H1 (cell line): ENCODE measurements around the gene TMEM156.

Experiments used
- CEBPB ChIP-seq: IDR thresholded peaks from 2 replicates; pipeline ENCODE4 v1.6.1; 2012; ENCODE audit warnings: low read depth, low read length
- CTCF ChIP-seq, 3 experiments: IDR thresholded peaks; 1 replicate in 2 of 3; 2 replicates in 1 of 3; pipeline versions ENCODE4 v1.5.1 to v1.6.1; 2011; ENCODE audit warnings: low read length in 3 of 3, mild to moderate bottlenecking in 3 of 3, inconsistent platforms in 2 of 3, low read depth in 1 of 3, moderate library complexity in 1 of 3; ENCODE audit not compliant: insufficient read depth in 1 of 3; ENCODE audit errors: control extremely low read depth in 1 of 3
- EZH2 ChIP-seq: fragments of 200-600 bp; sonication (generic); IDR thresholded peaks from 2 replicates; pipeline ENCODE4 v1.7.1; 2012; ENCODE audit warnings: low read depth, mild to moderate bottlenecking, moderate library complexity, low read length, inconsistent platforms; ENCODE audit not compliant: severe bottlenecking
- FOSL1 ChIP-seq: IDR thresholded peaks from 2 replicates; pipeline ENCODE4 v1.6.1; 2011; ENCODE audit warnings: mild to moderate bottlenecking, low read depth, low read length, moderate library complexity; ENCODE audit not compliant: insufficient read depth
- POLR2AphosphoS5 ChIP-seq: IDR thresholded peaks from 2 replicates; pipeline ENCODE4 v1.6.1; 2011; ENCODE audit warnings: low read depth, low read length

GRCh38 chr4:39014028-39014427 lies 18.2 kb downstream of the TMEM156 start:
- TF ChIP-seq EZH2 (no peak), CTCF (IDR thresholded peaks at IDR 0.05; ENCODE audit: control extremely low read depth in 1 of 3, insufficient read depth in 1 of 3, low read depth in 1 of 3, low read length in 3 of 3) (no peak), FOSL1 (no peak), CEBPB (0 out of 2 replicates have a peak, but pooled peaks have one; percentile 5), POLR2AphosphoS5 (no peak)
